B cell (primary cell): ENCODE results near the gene ACAP1. TPM values are rescaled to one million over a fixed set of nuclear protein-coding genes. Genes with fewer than 3 reads are reported as not detected.
A peak's percentile ranks its signal among the peaks of the same experiment; 100 is the strongest.

Source experiments
- ATAC-seq: fragments of 200-7000 bp; cut with Tn5 transposase; one replicate; pipeline ENCODE4 v1.10.0; 2021; ENCODE audit warnings: low read depth, mild to moderate bottlenecking, moderate number of reproducible peaks, moderate library complexity
- CTCF ChIA-PET: fragments of 350-600 bp; sonication (Branson Sonifier 250); formaldehyde crosslinking; loops from one replicate; lab custom pipeline; 2021; ENCODE audit warnings: antibody characterized with exemption, inconsistent platforms; lab: Charles Lee
- POLR2A ChIA-PET: fragments of 350-600 bp; sonication (Branson Sonifier 250); formaldehyde crosslinking; loops from one replicate; lab custom pipeline; 2021; ENCODE audit warnings: antibody characterized with exemption; lab: Charles Lee
- DNase-seq: peaks from one replicate; pipeline ENCODE4 v3.0.0; 2013
- H2AFZ ChIP-seq: 2 replicates; pipeline ENCODE4 v1.6.1; 2012; ENCODE audit warnings: mild to moderate bottlenecking, low read depth, low read length; ENCODE audit not compliant: insufficient read depth, poor library complexity, severe bottlenecking
- H3K27ac ChIP-seq, 2 donors: 1 replicate in 1 of 2; 2 replicates in 1 of 2; pipeline ENCODE4 v1.5.1; 2012 to 2013; ENCODE audit warnings: low read length in 2 of 2, mild to moderate bottlenecking in 2 of 2, moderate library complexity in 1 of 2
- H3K27me3 ChIP-seq, 4 experiments: fragments of 200-600 bp in 1 of 4; sonication (generic) in 1 of 4; replicated peaks in 1 of 4; 1 replicate in 2 of 4; 2 replicates in 2 of 4; pipeline versions ENCODE4 v1.6.1 to v1.7.0; 2013 to 2016; ENCODE audit warnings: low read length in 3 of 4, mild to moderate bottlenecking in 2 of 4, mixed read lengths in 1 of 4, moderate library complexity in 1 of 4; ENCODE audit not compliant: insufficient read depth in 4 of 4, control insufficient read depth in 3 of 4; ENCODE audit errors: control extremely low read depth in 1 of 4
- H3K36me3 ChIP-seq, 2 experiments: replicated peaks in 1 of 2; 1 replicate in 1 of 2; 2 replicates in 1 of 2; pipeline versions ENCODE4 v1.6.1 to v1.7.1; 2013; ENCODE audit warnings: low read length in 1 of 2; ENCODE audit not compliant: insufficient read depth in 2 of 2, control insufficient read depth in 1 of 2; ENCODE audit errors: control extremely low read depth in 1 of 2, extremely low read depth in 1 of 2
- H3K4me1 ChIP-seq, 2 donors: fragments of 200-600 bp in 1 of 2; sonication (generic) in 1 of 2; 1 replicate in 1 of 2; 2 replicates in 1 of 2; pipeline versions ENCODE4 v1.5.1 to v1.6.1; 2013 to 2017; ENCODE audit warnings: low read length in 2 of 2; ENCODE audit not compliant: control insufficient read depth in 2 of 2, insufficient read depth in 2 of 2
- H3K4me2 ChIP-seq: replicated peaks from 2 replicates; pipeline ENCODE3; 2012; ENCODE audit warnings: mild to moderate bottlenecking, low read depth, low read length; ENCODE audit not compliant: poor library complexity, severe bottlenecking
- H3K4me3 ChIP-seq, 5 experiments: fragments of 200-600 bp in 1 of 5; sonication (generic) in 1 of 5; 1 replicate in 3 of 5; 2 replicates in 2 of 5; pipeline versions ENCODE4 v1.5.1 to v1.7.0; 2011 to 2016; ENCODE audit warnings: low read length in 4 of 5, mild to moderate bottlenecking in 4 of 5, low read depth in 2 of 5, control low read depth in 1 of 5, moderate library complexity in 1 of 5; ENCODE audit not compliant: insufficient read depth in 1 of 5; ENCODE audit errors: control extremely low read depth in 1 of 5, extremely low read depth in 1 of 5
- H3K79me2 ChIP-seq: fragments of 200-600 bp; sonication (generic); one replicate; pipeline ENCODE4 v1.6.0; 2016; ENCODE audit warnings: low read length; ENCODE audit not compliant: control insufficient read depth, insufficient read depth
- H3K9ac ChIP-seq: fragments of 200-600 bp; sonication (generic); 2 replicates; pipeline ENCODE4 v1.6.1; 2017; ENCODE audit warnings: mild to moderate bottlenecking, low read length, moderate library complexity
- H3K9me3 ChIP-seq, 3 donors: one replicate each; pipeline versions ENCODE4 v1.6.1 to v1.7.1; 2013; ENCODE audit warnings: low read length in 2 of 3; ENCODE audit not compliant: control insufficient read depth in 2 of 3, insufficient read depth in 1 of 3; ENCODE audit errors: control extremely low read depth in 1 of 3
- H4K20me1 ChIP-seq: 2 replicates; pipeline ENCODE4 v1.6.0; 2012; ENCODE audit warnings: mild to moderate bottlenecking, low read length; ENCODE audit not compliant: insufficient read depth, control insufficient read depth, poor library complexity, severe bottlenecking
- H3K27ac Mint-ChIP-seq: one replicate; pipeline ENCODE4 v1.8.0; 2021; ENCODE audit warnings: mixed read lengths
- H3K27me3 Mint-ChIP-seq: one replicate; pipeline ENCODE4 v1.8.0; 2021; ENCODE audit warnings: mixed read lengths
- H3K4me1 Mint-ChIP-seq: one replicate; pipeline ENCODE4 v1.8.0; 2021; ENCODE audit warnings: mixed read lengths
- H3K4me3 Mint-ChIP-seq: one replicate; pipeline ENCODE4 v1.8.0; 2021; ENCODE audit warnings: mixed read lengths
- H3K9me3 Mint-ChIP-seq: one replicate; pipeline ENCODE4 v1.8.0; 2022; ENCODE audit warnings: mixed read lengths; ENCODE audit not compliant: insufficient read depth
- EZH2 ChIP-seq: IDR thresholded peaks from 2 replicates; pipeline ENCODE4 v1.6.1; 2012; ENCODE audit warnings: borderline replicate concordance, low read depth, mild to moderate bottlenecking, moderate library complexity, low read length; ENCODE audit not compliant: insufficient read depth, poor library complexity, severe bottlenecking
- WGBS: methylation state at CpG from one replicate; pipeline ENCODE4 v1.1.5; 2013; ENCODE audit warnings: missing lambda C conversion rate; ENCODE audit not compliant: insufficient coverage; 5-methylcytosine and 5-hydroxymethylcytosine counted together
- intact Hi-C: fragments of 100-400 bp; cut with micrococcal nuclease; formaldehyde crosslinking; loops from one replicate; pipeline ENCODE4 v1.10.0; 2022
- polyA plus RNA-seq: library from polyadenylated mRNA; depleted of rRNA; stranded (reverse); fragments of >200 nt; gene quantifications from 2 replicates; pipeline ENCODE4 v1.2.3, GENCODE V29; 2012
- total RNA-seq, 2 donors: library from RNA; stranded (reverse); fragments of 120-200 nt in 1 of 2; gene quantifications; 1 replicate in 1 of 2; 2 replicates in 1 of 2; pipeline versions ENCODE4 v1.2.3 to v1.2.4, GENCODE V29; 2013 to 2022
- TF ChIP-seq, protein P1 (sequence below): fragments of 200-600 bp; IDR thresholded peaks from one replicate; pipeline ENCODE4 v1.8.0; 2022; ENCODE audit warnings: antibody characterized with exemption, mild to moderate bottlenecking

Gene ACAP1
- total and polyA plus RNA-seq, 2 donors (not counting 1 experiment from before 2014, with no cell fraction given) = 392 to 412 TPM

DNA sequence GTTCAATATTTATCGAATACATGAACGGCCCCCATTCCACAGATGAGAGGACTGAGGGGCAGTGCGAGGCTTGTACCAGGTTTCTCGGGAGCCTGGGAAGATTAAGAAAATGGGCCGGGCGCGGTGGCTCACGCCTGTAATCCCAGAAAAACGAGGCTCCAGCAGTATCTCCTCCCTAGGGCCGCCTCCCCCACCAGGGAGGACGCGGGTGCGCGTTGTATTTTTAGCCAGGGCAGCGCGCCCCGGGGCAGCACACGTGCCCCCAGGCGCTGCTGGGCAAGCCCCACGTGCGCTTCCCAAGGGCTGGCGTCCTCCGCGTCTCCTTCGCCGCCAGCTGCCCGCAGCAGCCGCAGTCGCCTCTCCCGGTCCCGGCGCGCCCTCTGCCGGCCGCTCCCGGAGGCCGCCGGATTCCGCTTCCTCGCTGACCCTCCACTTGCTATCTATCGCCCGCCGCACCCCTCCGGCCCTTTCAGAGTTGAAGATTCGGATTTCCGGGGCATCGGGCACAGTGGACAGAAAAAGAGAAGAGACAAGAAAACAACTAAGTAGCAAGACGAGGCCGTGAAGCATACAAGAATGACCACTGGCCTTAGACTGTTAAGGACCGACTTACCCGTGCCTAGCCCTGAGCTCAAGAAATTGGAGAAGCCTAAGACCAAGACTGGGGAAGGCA lies 40.0 kb upstream of the ACAP1 start:
- peak overlapping the region; percentile 47 for H3K27ac Mint-ChIP-seq

More for the DNA sequence above, 40.0 kb upstream of the ACAP1 start:
- H3K9me3 Mint-ChIP-seq = no peaks in the 10 kb centered on the region
- H3K4me3 Mint-ChIP-seq = peak overlapping the region; percentile 83
- no peaks in the 10 kb centered on the region for H4K20me1 ChIP-seq
- peak; percentile 58 for ATAC-seq
- CTCF ChIA-PET = interaction anchor here (0.6 to 4.7 kb wide), 44 partner anchors 9 to 646 kb away, joined by 3 to 115 read pairs (median 5); partner anchors contain the start of genes ACADVL, ACAP1, CTDNEP1 and DLG4
- H3K9me3 ChIP-seq = peaks cover 0 to 7% (median 0%) of the 10 kb centered on the region in 3 donors
- peaks cover 28 to 30% of the 10 kb centered on the region in 2 donors for H3K4me1 ChIP-seq
- WGBS = 5% methylated on average over 49 of the region's 51 CpGs
- H3K4me3 ChIP-seq = peak overlapping the region in 2 of 5 experiments; percentile 12 to 14
- no peak overlapping the region for H3K27ac ChIP-seq
- peaks cover 0 to 53% (median 14%) of the 10 kb centered on the region in 4 experiments for H3K27me3 ChIP-seq
- peaks cover 22% of the 10 kb centered on the region for H3K4me1 Mint-ChIP-seq
- H3K27me3 Mint-ChIP-seq = peaks cover 36% of the 10 kb centered on the region
- peak overlapping the region; percentile 32 for H2AFZ ChIP-seq
- peak overlapping the region; percentile 49 for H3K9ac ChIP-seq
- no peaks in the 10 kb centered on the region for H3K79me2 ChIP-seq
- no peaks in the 10 kb centered on the region for H3K36me3 ChIP-seq
- TF ChIP-seq, protein P1, sequence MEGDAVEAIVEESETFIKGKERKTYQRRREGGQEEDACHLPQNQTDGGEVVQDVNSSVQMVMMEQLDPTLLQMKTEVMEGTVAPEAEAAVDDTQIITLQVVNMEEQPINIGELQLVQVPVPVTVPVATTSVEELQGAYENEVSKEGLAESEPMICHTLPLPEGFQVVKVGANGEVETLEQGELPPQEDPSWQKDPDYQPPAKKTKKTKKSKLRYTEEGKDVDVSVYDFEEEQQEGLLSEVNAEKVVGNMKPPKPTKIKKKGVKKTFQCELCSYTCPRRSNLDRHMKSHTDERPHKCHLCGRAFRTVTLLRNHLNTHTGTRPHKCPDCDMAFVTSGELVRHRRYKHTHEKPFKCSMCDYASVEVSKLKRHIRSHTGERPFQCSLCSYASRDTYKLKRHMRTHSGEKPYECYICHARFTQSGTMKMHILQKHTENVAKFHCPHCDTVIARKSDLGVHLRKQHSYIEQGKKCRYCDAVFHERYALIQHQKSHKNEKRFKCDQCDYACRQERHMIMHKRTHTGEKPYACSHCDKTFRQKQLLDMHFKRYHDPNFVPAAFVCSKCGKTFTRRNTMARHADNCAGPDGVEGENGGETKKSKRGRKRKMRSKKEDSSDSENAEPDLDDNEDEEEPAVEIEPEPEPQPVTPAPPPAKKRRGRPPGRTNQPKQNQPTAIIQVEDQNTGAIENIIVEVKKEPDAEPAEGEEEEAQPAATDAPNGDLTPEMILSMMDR = peak; percentile 93
- TF ChIP-seq EZH2 = no peak
- POLR2A ChIA-PET = interaction anchor here (0.6 to 1.8 kb wide), 7 partner anchors 12 to 281 kb away, joined by 3 to 7 read pairs (median 5); partner anchors contain the start of gene NEURL4
- peak; percentile 84 for DNase-seq
- intact Hi-C loops = loop anchor here (1.0 to 10.0 kb wide), 4 partner anchors 16 to 244 kb away; no protein-coding TSS in a partner anchor
- peak overlapping the region; percentile 75 for H3K4me2 ChIP-seq
